ENCODE results near the gene MPO.

GRCh38 chr17:58320570-58321323 is 40.0 kb upstream of the MPO start:
- TF ChIP-seq CTCF (IDR thresholded peaks at IDR 0.05) = no peak
- no peak for TF ChIP-seq EP300 (IDR thresholded peaks at IDR 0.05)
- no peak for TF ChIP-seq POLR2A (IDR thresholded peaks at IDR 0.05)

Data from ovary (tissue), 3 donors.